HG03025 (cell line): ENCODE data around the gene RADIL.
"Not testable (repeated sequence)": the region's sequence is repeated elsewhere in the genome, so short reads cannot be mapped to it uniquely, and the experiment has no call there.

Experiments
- ATAC-seq: cut with Tn5 transposase; IDR thresholded peaks from one replicate; pipeline ENCODE4 v1.9.1; 2021; ENCODE audit warnings: mild to moderate bottlenecking, moderate library complexity; ENCODE audit not compliant: unreplicated experiment, low FRiP score

RADIL gene

DNA sequence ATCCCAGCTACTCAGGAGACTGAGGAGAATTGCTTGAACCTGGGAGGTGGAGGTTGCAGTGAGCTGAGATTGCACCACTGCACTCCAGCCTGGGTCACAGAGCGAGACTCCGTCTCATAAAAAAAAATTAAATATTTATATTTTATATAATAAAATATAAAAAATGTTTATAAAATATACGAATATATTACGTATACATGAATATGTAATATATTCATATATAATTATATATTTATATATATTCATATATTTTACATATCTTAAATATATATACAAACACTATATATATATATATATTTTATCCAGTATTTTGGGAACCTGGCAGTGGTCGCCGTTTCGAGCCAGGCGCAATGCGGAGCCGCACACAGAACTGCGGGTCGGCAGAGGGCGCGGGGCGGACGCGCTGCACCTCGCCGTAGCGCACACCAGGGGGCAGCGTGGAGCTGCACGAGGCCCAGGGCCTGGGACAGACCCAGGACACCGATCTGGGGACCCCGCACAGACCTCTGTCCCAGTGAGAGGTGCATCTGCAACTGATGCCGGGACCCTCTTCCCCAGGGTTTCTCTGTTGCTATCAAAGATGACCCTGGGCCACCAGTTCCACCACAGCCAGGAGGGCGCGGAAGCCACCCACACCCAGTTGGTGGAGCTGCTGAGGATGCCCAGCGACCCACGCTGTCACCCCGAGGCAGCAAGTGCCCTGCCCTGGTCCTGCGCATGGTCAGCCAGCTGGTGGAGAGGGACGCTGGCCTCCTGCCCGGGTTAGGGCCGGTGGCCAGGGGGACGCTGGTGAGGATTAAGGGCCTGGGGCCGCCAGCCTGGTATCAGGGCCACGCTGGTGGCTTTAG, 85.4 kb downstream of the RADIL start:
- ATAC-seq, result no peak

DNA sequence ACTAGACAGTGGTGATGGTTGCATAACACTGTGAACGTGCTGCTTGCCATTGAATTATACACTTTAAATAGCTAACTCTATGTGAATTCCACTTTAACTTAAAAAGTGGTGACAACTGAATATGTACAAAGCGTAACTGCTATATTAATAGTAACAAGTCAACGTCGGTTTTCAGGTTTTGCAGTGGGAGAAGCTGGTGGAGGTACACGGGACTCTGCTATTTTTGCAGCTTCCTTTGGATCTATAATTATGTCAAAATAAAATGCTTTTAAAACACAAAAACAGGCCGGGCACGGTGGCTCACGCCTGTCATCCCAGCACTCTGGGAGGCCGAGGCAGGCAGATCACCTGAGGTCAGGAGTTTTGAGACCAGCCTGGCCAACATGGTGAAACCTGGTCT, 87.1 kb downstream of the RADIL start:
- no peak for ATAC-seq

- ATAC-seq, result no peak
These were observed 88.7 kb downstream of the RADIL start for GRCh38 chr7:4794591-4795350.

DNA sequence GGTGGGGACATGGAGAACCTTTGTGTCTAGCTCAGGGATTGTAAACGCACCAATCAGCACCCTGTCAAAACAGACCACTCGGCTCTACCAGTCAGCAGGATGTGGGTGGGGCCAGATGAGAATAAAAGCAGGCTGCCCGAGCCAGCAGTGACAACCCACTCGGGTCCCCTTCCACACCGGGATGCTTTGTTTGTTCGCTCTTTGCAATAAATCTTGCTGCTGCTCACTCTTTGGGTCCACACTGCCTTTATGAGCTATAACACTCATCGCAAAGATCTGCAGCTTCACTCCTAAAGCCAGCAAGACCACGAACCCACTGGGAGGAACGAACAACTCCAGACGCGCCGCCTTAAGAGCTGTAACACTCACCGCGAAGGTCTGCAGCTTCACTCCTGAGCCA, 89.3 kb downstream of the RADIL start:
- not testable (repeated sequence) for ATAC-seq

GRCh38 chr7:4793385-4793993, 90.0 kb downstream of the RADIL start:
- not testable (repeated sequence) for ATAC-seq

GRCh38 chr7:4792537-4793126, 90.9 kb downstream of the RADIL start:
- no peak for ATAC-seq

DNA sequence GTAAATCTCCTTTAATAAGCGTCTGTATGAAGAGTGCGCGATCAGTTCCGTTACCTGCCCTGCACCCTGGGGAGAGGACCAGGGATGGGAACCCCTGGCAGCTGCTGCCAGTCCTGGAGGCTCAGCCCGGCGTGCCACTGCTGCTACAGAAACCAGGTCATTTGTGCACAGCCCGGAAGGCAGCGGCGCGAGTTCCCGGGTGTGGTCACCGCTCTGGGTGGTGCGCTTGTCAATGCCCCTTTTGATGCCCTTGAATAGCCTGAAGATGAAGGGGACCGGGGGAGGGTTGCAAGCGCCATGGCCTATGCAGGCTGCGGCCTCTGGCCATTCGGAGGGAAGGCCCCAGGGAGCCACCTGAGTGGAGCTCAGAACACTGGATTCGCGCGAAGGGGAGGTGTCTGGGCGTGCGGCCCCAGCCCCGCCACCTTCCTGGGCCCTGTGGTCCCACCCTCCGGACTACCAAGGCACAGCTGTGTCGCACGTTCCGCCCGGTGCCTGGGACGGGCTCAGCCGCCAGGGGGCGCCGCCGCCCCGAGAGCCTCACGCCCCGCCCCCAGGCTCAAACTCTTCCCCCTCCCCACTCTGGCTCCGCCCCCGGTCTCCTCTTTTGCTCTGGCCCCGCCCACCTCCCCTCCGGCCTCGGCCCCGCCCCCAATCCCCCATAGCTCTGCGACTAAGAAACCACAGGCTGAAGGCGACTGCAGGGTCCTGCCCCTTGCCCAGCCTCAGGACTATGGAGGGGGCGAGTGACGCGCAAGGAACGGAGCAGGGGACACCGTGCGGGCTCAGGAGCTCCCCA, 91.6 kb downstream of the RADIL start:
- no peak for ATAC-seq

GRCh38 chr7:4791101-4791737, 92.3 kb downstream of the RADIL start:
- no peak for ATAC-seq

DNA sequence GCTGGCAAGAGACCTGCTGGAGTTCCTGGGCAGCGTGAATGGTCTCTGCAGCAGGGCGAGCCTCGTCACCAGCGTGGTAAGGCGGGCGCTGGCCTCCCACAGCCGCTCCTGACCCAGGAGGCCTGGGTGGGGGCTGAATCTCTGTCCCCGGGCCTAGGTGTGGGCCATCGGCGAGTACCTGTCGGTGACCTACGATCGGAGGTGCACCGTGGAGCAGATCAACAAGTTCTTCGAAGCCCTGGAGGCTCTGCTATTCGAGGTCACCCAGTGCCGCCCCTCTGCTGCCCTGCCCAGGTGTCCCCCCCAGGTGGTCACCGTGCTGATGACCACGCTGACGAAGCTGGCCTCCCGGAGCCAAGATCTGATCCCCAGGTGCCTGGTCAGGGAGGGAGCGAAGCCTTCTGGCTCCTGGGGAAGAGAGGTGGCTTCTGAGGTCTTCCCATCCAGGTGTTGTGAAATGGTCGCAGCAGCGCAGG, 93.0 kb downstream of the RADIL start:
- ATAC-seq, result no peak

DNA sequence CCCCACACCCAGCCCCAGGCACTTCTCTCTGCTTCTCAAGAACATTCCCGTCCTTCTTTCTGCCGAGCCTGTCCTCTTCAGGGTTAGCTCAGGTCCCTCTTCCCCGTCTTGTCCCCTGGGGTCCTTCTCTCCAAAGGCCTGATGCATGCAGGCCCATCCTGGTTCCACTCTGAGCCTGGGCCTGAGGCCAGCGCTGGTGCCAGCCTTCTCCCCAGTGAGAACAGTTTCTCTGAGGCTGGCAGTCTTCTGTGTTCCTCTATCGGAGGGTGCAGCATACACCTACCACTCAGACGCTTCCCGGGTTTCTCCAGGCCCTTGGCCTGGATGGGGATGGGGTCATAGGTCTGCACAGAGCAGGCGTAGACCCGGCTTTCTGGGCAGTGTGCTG, 93.4 kb downstream of the RADIL start:
- no peak for ATAC-seq

DNA sequence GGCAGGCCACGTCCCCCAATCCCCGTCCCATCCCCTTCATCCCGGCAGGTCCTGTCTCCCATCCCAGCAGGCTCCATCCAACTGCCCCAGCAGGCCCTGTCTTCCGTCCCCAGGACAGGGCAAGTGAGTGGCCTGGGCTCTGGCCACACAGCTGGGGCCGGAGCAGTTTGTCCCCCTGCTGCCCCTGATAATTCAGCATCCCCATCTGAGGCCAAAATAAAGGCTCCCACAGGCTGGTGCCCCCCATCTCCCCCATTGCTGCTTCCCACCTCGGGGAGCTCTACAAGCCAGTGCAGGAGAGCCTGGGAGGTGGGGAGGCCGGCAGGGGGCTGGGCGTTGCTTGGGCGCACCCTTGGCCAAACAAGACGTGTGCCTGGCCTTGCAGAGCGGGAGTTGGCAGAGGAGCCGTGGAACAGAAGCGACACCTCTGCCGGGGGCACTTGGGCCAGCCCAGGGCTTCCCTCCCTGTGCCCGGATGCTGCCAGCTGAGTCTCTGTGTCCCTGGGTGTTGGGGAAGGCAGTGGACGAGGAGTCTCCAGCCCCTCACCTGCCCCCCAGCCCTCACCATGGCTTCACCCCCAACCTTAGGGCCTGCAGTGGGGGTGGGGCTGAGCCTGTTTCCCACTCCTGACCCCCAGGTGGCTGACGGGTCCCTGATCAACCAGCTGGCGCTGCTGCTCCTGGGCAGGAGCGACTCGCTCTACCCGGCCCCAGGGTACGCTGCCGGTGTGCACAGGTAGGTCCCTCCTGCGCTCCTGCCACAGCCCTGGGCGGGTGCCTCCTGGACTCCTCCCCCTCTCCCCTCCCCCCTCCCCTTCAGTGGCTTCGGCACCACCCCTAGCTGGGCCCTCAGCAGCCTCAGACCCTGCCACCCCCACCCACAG, 94.1 kb downstream of the RADIL start:
- ATAC-seq, result no peak

DNA sequence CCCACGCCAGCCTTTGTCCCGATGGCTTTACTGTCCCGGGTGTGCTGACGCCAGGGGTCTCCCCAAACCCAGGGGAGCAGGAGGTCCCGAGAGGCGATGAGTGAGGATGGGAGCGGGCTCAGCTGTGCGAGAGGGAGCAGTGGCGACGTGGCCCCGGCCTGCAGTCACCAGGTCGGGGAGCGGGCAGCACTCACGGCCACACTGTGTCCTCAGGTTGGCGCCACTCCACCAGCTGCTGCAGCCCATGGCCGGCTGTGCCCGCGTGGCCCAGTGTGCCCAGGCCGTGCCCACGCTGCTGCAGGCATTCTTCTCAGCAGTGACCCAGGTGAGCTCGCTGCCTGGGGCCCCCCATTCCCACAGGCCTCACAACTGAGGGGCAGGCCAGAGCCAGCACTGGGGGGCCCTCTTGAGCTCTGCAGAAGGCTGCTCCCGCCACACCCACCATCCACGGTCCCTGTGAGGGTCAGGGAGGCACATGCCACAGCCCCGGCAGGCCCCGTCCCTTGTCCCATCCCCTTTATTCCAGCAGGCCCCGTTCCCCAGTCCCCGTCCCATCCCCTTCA, 94.8 kb downstream of the RADIL start:
- ATAC-seq, result no peak

DNA sequence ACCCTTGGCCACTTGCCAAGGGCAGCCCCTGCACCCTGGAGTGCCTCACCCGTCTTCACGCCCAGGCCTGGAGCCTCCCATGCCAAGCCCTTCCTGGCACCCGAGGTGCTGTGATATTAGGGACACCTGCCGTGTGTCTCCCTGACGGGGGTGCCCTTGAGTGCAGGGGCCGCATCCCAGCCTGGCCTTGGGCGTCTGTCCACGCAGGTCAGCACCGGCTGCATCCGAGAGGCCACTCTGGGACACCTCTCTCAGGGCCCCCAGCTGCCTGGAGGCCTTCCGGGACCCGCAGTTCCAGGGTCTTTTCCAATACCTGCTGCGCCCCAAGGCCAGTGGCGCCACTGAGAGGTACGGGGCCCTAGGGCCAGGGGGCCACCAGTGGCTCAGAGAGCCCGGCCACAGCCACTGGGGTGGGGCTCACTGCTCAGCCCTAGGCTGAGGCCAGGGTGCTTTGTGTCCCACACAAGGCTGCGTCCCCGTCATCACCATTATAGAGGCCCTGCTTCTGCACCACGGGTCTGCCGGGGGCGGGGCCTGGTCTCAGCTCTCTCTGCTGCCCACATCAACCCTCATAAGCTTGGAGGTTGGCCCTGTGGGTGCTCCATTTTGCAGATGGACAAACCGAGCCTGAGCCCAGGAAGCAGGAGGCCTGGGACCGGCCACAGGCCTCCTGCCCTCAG, 95.4 kb downstream of the RADIL start:
- ATAC-seq, result no peak

GRCh38 chr7:4787541-4787940, 96.0 kb downstream of the RADIL start:
- ATAC-seq, result no peak

DNA sequence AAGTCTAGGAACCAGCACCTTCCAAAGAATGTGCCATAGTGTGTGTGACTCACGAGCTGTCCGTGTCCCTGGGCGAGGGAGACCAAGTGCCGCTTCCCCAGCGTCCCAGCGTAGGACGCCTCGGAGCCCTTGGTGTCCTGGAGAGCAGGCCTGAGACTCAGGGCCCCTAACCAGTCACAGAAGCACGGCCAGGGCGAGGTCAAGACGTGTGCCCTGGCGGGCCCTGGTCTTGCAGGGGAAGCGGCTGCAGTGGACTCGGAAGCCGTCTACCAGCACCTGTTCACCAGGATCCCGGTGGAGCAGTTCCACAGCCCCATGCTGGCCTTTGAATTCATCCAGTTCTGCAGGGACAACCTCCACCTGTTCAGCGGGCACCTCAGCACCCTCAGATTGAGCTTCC, 97.5 kb downstream of the RADIL start:
- no peak for ATAC-seq

DNA sequence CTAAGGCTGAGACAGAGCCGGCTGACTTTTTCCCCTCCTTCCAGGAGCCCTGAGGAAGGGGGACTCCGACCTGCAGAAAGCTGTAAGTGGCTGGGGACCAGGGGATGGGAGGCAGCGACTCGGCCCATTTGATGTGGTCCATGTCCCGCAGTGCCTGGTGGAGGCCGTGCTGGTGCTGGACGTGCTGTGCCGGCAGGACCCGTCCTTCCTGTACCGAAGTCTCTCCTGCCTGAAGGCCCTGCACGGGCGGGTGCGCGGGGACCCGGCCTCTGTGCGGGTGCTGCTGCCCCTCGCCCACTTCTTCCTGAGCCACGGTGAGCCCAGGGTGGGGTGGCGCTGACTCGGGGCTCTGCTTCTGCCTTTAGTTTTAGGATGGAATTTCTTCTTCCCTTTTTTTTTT, 98.1 kb downstream of the RADIL start:
- no peak for ATAC-seq

- no peak for ATAC-seq
These were observed 98.7 kb downstream of the RADIL start for GRCh38 chr7:4784799-4785198.
